Neural progenitor cell (in vitro differentiated cells): ENCODE data around the gene MAP3K4. TPM values are rescaled to one million over a fixed set of nuclear protein-coding genes. Genes with fewer than 3 reads are reported as not detected.

Experiments used
- DNase-seq: peaks from one replicate; pipeline ENCODE4 v3.0.0-alpha.2; 2016; ENCODE audit warnings: low spot score
- H2AFZ ChIP-seq: fragments of 200-600 bp; sonication (generic); replicated peaks from 2 replicates; pipeline ENCODE4 v1.6.1; 2016; ENCODE audit warnings: antibody characterized with exemption
- H3F3A ChIP-seq: fragments of 200-600 bp; sonication (generic); 2 replicates; pipeline ENCODE4 v1.6.1; 2016; ENCODE audit warnings: antibody characterized with exemption, low read depth
- H3K27ac ChIP-seq: fragments of 200-600 bp; sonication (generic); 2 replicates; pipeline ENCODE4 v1.5.1; 2016; ENCODE audit warnings: mild to moderate bottlenecking
- H3K27me3 ChIP-seq: fragments of 200-600 bp; sonication (generic); 2 replicates; pipeline ENCODE4 v1.6.1; 2016; ENCODE audit warnings: mild to moderate bottlenecking, moderate library complexity
- H3K36me3 ChIP-seq: fragments of 200-600 bp; sonication (generic); 2 replicates; pipeline ENCODE4 v1.5.1; 2016
- H3K4me1 ChIP-seq: fragments of 200-600 bp; sonication (generic); 2 replicates; pipeline ENCODE4 v1.6.1; 2016; ENCODE audit warnings: mixed run types
- H3K4me2 ChIP-seq: fragments of 200-600 bp; sonication (generic); 2 replicates; pipeline ENCODE4 v1.6.1; 2016
- H3K4me3 ChIP-seq: fragments of 200-600 bp; sonication (generic); 2 replicates; pipeline ENCODE4 v1.5.1; 2016
- H3K79me2 ChIP-seq: fragments of 200-600 bp; sonication (generic); 2 replicates; pipeline ENCODE4 v1.6.1; 2016; ENCODE audit warnings: low read depth
- H3K9ac ChIP-seq: fragments of 200-600 bp; sonication (generic); 2 replicates; pipeline ENCODE4 v1.6.1; 2016
- H3K9me3 ChIP-seq: fragments of 200-600 bp; sonication (generic); 2 replicates; pipeline ENCODE4 v1.5.1; 2016; ENCODE audit warnings: low read depth
- H4K20me1 ChIP-seq: fragments of 200-600 bp; sonication (generic); 2 replicates; pipeline ENCODE4 v1.6.1; 2016; ENCODE audit warnings: low read depth
- H3K27ac Mint-ChIP-seq: 3 replicates; pipeline ENCODE4 v1.8.0; 2021; ENCODE audit warnings: mixed read lengths
- H3K27me3 Mint-ChIP-seq: 2 replicates; pipeline ENCODE4 v1.8.0; 2022; ENCODE audit warnings: low read depth, mild to moderate bottlenecking, inconsistent platforms, moderate library complexity, mixed read lengths; ENCODE audit not compliant: insufficient read depth
- H3K36me3 Mint-ChIP-seq: 3 replicates; pipeline ENCODE4 v1.8.0; 2021; ENCODE audit warnings: mixed read lengths
- H3K4me1 Mint-ChIP-seq: 3 replicates; pipeline ENCODE4 v1.8.0; 2021; ENCODE audit warnings: mixed read lengths
- H3K4me3 Mint-ChIP-seq: 3 replicates; pipeline ENCODE4 v1.8.0; 2021; ENCODE audit warnings: mild to moderate bottlenecking, moderate library complexity, mixed read lengths
- H3K9me3 Mint-ChIP-seq: 3 replicates; pipeline ENCODE4 v1.8.0; 2020; ENCODE audit warnings: mixed read lengths
- EZH2 ChIP-seq: fragments of 200-600 bp; sonication (generic); IDR thresholded peaks from 2 replicates; pipeline ENCODE4 v1.6.1; 2017; ENCODE audit warnings: antibody characterized with exemption, mild to moderate bottlenecking, moderate library complexity
- EZH2phosphoT487 ChIP-seq: fragments of 200-600 bp; sonication (generic); IDR thresholded peaks from 2 replicates; pipeline ENCODE4 v1.6.1; 2017; ENCODE audit warnings: antibody characterized with exemption
- total RNA-seq: library from RNA; depleted of rRNA; stranded (reverse); fragments of >200 nt; gene quantifications from 2 replicates; pipeline ENCODE4 v1.2.3, GENCODE V29; 2015; ENCODE audit warnings: low replicate concordance
- TF ChIP-seq, protein P1 (sequence below): fragments of 200-600 bp; sonication (generic); IDR thresholded peaks from 2 replicates; pipeline ENCODE4 v1.5.1; 2017; ENCODE audit warnings: antibody characterized with exemption, mild to moderate bottlenecking

The MAP3K4 gene
- total RNA-seq, 1 donor from 2014 or later: 59.6 TPM

DNA sequence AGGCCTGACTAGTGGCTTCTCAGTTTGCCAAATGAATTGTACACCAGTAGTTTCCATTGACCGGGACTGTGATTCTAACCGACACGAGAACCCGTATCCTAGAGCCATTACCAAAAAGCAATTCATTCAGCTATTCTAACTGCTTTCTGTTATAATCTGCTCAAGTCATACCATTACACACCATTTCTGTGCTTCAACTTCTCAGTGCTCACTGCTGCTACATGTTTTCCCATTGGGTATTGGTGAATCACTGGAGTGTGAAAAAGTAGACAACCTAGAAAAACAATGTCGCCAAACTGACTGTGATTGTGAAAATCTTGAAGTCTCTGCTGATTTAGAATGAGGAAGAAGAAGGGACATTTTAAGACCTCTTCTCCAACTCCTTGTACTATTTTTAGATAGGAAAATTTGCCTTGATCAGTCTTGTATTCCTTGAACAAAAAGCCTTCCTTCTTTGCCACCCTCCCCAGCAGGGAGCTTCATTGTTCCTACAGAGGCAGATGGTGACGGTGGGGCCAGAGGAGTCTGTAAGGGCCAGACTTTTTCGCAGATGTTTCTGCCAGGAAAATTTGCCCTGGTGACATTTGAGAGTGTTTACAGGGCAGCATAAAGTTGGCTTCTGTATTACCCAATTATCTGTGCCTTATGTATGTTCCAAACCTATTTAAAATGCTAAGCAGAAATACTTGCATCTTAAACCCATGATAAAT lies 31.7 kb upstream of the MAP3K4 start:
- H3K27ac Mint-ChIP-seq: peak overlapping the region; percentile 86
- H3K9me3 Mint-ChIP-seq: no peaks in the 10 kb centered on the region
- Histone ChIP-seq H3K27me3 (no peaks in the 10 kb centered on the region), H3K36me3 (no peaks in the 10 kb centered on the region), H4K20me1 (no peaks in the 10 kb centered on the region), H3K4me2 (peak overlapping the region; percentile 23), H3K79me2 (no peaks in the 10 kb centered on the region), H3K27ac (no peak overlapping the region), H2AFZ (no peak overlapping the region), H3K9me3 (no peaks in the 10 kb centered on the region), H3K4me1 (peaks cover 16% of the 10 kb centered on the region), H3K4me3 (peak overlapping the region; percentile 6), H3K9ac (no peak overlapping the region), H3F3A (no peaks in the 10 kb centered on the region)
- DNase-seq: peak; percentile 48
- TF ChIP-seq, protein P1, sequence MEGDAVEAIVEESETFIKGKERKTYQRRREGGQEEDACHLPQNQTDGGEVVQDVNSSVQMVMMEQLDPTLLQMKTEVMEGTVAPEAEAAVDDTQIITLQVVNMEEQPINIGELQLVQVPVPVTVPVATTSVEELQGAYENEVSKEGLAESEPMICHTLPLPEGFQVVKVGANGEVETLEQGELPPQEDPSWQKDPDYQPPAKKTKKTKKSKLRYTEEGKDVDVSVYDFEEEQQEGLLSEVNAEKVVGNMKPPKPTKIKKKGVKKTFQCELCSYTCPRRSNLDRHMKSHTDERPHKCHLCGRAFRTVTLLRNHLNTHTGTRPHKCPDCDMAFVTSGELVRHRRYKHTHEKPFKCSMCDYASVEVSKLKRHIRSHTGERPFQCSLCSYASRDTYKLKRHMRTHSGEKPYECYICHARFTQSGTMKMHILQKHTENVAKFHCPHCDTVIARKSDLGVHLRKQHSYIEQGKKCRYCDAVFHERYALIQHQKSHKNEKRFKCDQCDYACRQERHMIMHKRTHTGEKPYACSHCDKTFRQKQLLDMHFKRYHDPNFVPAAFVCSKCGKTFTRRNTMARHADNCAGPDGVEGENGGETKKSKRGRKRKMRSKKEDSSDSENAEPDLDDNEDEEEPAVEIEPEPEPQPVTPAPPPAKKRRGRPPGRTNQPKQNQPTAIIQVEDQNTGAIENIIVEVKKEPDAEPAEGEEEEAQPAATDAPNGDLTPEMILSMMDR: no peak
- TF ChIP-seq EZH2: no peak
- no peak for TF ChIP-seq EZH2phosphoT487
- H3K4me3 Mint-ChIP-seq: no peak overlapping the region
- H3K4me1 Mint-ChIP-seq: peaks cover 23% of the 10 kb centered on the region
- H3K36me3 Mint-ChIP-seq: no peaks in the 10 kb centered on the region
- H3K27me3 Mint-ChIP-seq: no peaks in the 10 kb centered on the region

DNA sequence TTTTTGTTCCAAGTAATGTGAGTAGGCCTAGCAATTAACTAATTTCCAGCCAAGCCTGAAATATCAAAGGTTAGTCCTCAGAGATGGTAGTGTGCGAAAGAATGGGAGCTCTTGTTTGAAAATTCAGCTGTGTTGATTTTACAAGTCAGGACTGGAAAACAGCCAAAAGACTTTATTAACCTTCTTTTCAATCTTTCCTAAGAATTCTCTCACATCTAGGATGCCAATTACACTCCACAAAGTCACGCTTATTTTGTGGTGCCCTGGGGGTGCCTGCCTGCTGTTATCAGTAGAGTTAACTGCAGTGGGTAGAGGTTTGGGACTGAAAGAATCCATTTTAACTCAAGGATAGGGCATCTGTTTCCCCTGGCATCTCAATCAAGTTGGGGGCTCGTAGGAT lies 30.7 kb upstream of the MAP3K4 start:
- Histone ChIP-seq H4K20me1 (no peaks in the 10 kb centered on the region), H3K36me3 (no peaks in the 10 kb centered on the region), H3K4me1 (peaks cover 16% of the 10 kb centered on the region), H3K9me3 (no peaks in the 10 kb centered on the region), H3K79me2 (no peaks in the 10 kb centered on the region), H3K27ac (no peak overlapping the region), H3K4me3 (no peak overlapping the region), H3F3A (no peaks in the 10 kb centered on the region), H2AFZ (peak overlapping the region; percentile 4), H3K4me2 (no peak overlapping the region), H3K27me3 (no peaks in the 10 kb centered on the region), H3K9ac (no peak overlapping the region)
- peaks cover 23% of the 10 kb centered on the region for H3K4me1 Mint-ChIP-seq
- H3K27ac Mint-ChIP-seq: no peak overlapping the region
- no peak overlapping the region for H3K4me3 Mint-ChIP-seq
- H3K27me3 Mint-ChIP-seq: peaks cover 3% of the 10 kb centered on the region
- TF ChIP-seq EZH2phosphoT487: no peak
- H3K9me3 Mint-ChIP-seq: no peaks in the 10 kb centered on the region
- H3K36me3 Mint-ChIP-seq: no peaks in the 10 kb centered on the region
- no peak for DNase-seq

DNA sequence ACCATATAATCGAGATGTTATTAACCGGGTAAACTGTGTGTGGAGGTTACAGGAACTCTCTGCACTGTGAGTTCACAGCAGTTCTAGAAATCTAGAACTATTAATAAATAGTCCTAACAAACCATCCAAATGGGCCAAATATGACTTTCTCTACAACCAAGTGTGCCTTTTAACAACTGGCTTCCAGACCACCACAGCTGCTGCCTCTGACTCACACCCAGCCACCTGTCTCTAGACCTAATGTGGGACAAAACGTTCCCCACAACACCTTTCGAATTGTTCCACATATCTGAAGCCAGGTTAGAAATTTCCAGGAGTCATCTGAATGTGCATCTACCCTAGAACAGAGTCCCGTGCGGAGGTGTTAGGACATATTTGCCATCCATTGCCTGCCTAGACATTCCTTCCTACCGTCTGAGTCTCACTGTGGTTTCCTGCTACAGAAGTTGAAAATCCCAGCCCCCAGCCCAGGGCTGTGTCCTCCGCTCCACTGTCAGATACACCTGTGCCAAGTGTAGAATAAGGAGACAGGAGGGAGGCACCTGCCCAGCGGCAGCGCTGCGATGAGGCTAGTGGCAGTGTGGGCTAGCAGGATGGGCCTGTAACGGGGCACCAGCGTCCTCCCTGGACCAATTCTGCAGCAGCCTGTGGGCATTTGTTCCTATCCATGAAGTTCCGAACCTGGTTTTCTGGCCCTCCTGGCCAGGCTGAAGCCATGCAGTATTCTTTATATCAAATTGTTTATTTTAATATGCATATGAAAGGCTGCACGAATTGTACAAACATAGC lies 28.5 kb upstream of the MAP3K4 start:
- Mint-ChIP-seq H3K4me1 (peaks cover 23% of the 10 kb centered on the region), H3K36me3 (no peaks in the 10 kb centered on the region), H3K9me3 (no peaks in the 10 kb centered on the region), H3K27me3 (peaks cover 3% of the 10 kb centered on the region), H3K4me3 (no peak overlapping the region), H3K27ac (no peak overlapping the region)
- Histone ChIP-seq H3K4me1 (peaks cover 16% of the 10 kb centered on the region), H3K4me2 (no peak overlapping the region), H3K27me3 (no peaks in the 10 kb centered on the region), H3K4me3 (no peak overlapping the region), H3K36me3 (no peaks in the 10 kb centered on the region), H3K27ac (no peak overlapping the region), H3K9me3 (no peaks in the 10 kb centered on the region), H4K20me1 (no peaks in the 10 kb centered on the region), H3K9ac (no peak overlapping the region), H3K79me2 (no peaks in the 10 kb centered on the region), H3F3A (no peaks in the 10 kb centered on the region), H2AFZ (no peak overlapping the region)
- DNase-seq: no peak
- TF ChIP-seq, protein P1: no peak
- TF ChIP-seq EZH2phosphoT487: no peak
- no peak for TF ChIP-seq EZH2

DNA sequence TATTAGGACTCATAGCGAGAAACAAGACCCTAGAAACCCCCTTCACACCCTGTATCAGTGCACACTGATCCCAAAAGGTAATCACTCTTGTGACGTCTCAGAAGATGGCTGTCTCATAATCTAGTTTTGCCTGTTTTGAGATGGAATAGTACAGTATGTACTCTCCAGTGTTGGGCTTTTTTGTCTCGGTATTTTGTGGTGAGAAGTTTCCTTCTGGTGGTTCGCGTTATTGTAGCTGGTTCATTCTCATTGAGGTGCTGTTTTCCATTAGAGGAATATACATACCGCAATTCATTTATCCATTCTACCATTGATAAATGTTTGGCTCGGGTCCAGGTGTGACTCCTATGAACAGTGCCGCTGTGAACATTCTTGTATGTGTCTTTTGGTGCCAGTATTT lies 27.9 kb upstream of the MAP3K4 start:
- H4K20me1 ChIP-seq: no peaks in the 10 kb centered on the region
- no peak overlapping the region for H3K4me2 ChIP-seq
- H3F3A ChIP-seq: no peaks in the 10 kb centered on the region
- TF ChIP-seq EZH2 (no peak), EZH2phosphoT487 (no peak)
- TF ChIP-seq, protein P1: no peak
- no peak overlapping the region for H3K9ac ChIP-seq
- Mint-ChIP-seq H3K4me3 (no peak overlapping the region), H3K27me3 (peaks cover 3% of the 10 kb centered on the region), H3K36me3 (no peaks in the 10 kb centered on the region), H3K27ac (no peak overlapping the region), H3K4me1 (peaks cover 23% of the 10 kb centered on the region), H3K9me3 (no peaks in the 10 kb centered on the region)
- no peaks in the 10 kb centered on the region for H3K27me3 ChIP-seq
- peaks cover 16% of the 10 kb centered on the region for H3K4me1 ChIP-seq
- no peak overlapping the region for H3K4me3 ChIP-seq
- H3K36me3 ChIP-seq: no peaks in the 10 kb centered on the region
- H3K79me2 ChIP-seq: no peaks in the 10 kb centered on the region
- H3K9me3 ChIP-seq: no peaks in the 10 kb centered on the region
- no peak for DNase-seq
- H2AFZ ChIP-seq: no peak overlapping the region
- H3K27ac ChIP-seq: no peak overlapping the region
